Uterus (tissue), 4 donors: ENCODE measurements around the gene PEX6. TPM values are rescaled to one million over a fixed set of nuclear protein-coding genes. Genes with fewer than 3 reads are reported as not detected.
A peak's percentile ranks its signal among the peaks of the same experiment; 100 is the strongest.
"Not testable (repeated sequence)": the region's sequence is repeated elsewhere in the genome, so short reads cannot be mapped to it uniquely, and the experiment has no call there.

Source experiments
- DNase-seq, 2 donors: peaks; one replicate each; pipeline ENCODE4 v3.0.0-alpha.2; 2019 to 2020
- H3K27ac ChIP-seq, 2 donors: fragments of 200-600 bp; sonication (generic); 1 replicate in 1 of 2; 2 replicates in 1 of 2; pipeline ENCODE4 v1.5.1; 2016 to 2018
- H3K27me3 ChIP-seq, 2 donors: fragments of 200-600 bp; sonication (generic); one replicate each; pipeline ENCODE4 v1.5.1; 2018 to 2019; ENCODE audit warnings: control low read depth in 1 of 2
- H3K36me3 ChIP-seq, 2 donors: fragments of 200-600 bp; sonication (generic); one replicate each; pipeline ENCODE4 v1.5.1; 2019; ENCODE audit warnings: control low read depth in 1 of 2
- H3K4me1 ChIP-seq, 2 donors: fragments of 200-600 bp; sonication (generic); one replicate each; pipeline ENCODE4 v1.5.1; 2018 to 2019; ENCODE audit warnings: control low read depth in 1 of 2
- H3K4me3 ChIP-seq, 2 donors: fragments of 200-600 bp; sonication (generic); 1 replicate in 1 of 2; 2 replicates in 1 of 2; pipeline ENCODE4 v1.5.1; 2018 to 2019; ENCODE audit warnings: mild to moderate bottlenecking in 1 of 2
- H3K9me3 ChIP-seq, 2 donors: fragments of 200-600 bp; sonication (generic); one replicate each; pipeline ENCODE4 v1.5.1; 2019; ENCODE audit warnings: control low read depth in 1 of 2
- CTCF ChIP-seq, 4 experiments: fragments of 200-600 bp in 2 of 4; fragments of 450-650 bp in 2 of 4; sonication (generic) in 2 of 4; IDR thresholded peaks; one replicate each; pipeline ENCODE4 v1.5.1; 2016 to 2019; ENCODE audit warnings: antibody characterized with exemption in 4 of 4, mild to moderate bottlenecking in 2 of 4, moderate library complexity in 1 of 4
- POLR2A ChIP-seq, 2 donors: fragments of 450-650 bp; IDR thresholded peaks; one replicate each; pipeline ENCODE4 v1.6.1; 2016; ENCODE audit warnings: antibody characterized with exemption in 2 of 2, mild to moderate bottlenecking in 1 of 2, moderate library complexity in 1 of 2
- intact Hi-C: fragments of 100-400 bp; cut with DNase I; formaldehyde crosslinking; loops from one replicate; pipeline ENCODE4 v1.15.1; 2023; ENCODE audit warnings: low total_unique reads
- total RNA-seq, 4 donors: library from RNA; depleted of rRNA in 3 of 4; stranded (reverse); fragments of >200 nt in 3 of 4; gene quantifications; one replicate each; pipeline versions ENCODE4 v1.1.0 to v1.2.4, GENCODE V29; 2014 to 2023
- donor health status: DM: yes; HTN: yes; CAD: no.

The PEX6 gene
- total RNA-seq, 4 donors from 2014 or later: 19.2 to 38.2 (median 23.1) TPM

- H3K9me3 ChIP-seq: no peaks in the 10 kb centered on the region
- TF ChIP-seq POLR2A (IDR thresholded peaks at IDR 0.05) (no peak), CTCF (IDR thresholded peaks at IDR 0.05) (no peak)
- peaks cover 0 to 6% of the 10 kb centered on the region in 2 donors for H3K4me1 ChIP-seq
- intact Hi-C loops: no loop called here
- peak overlapping the region; percentile 41 to 47 for H3K4me3 ChIP-seq
- no peak overlapping the region for H3K27ac ChIP-seq
- no peaks in the 10 kb centered on the region for H3K27me3 ChIP-seq
- DNase-seq: no peak
- no peaks in the 10 kb centered on the region for H3K36me3 ChIP-seq
Measured at GRCh38 chr6:42961020-42961470, 17.9 kb downstream of the PEX6 start.

GRCh38 chr6:42960243-42961019 is 18.6 kb downstream of the PEX6 start, which contains the start of gene GNMT:
TSS of gene GNMT (plus strand) at chr6:42960754. CDS start at chr6:42960768, 14 bp downstream.
- no peaks in the 10 kb centered on the region for H3K27me3 ChIP-seq
- no peaks in the 10 kb centered on the region for H3K36me3 ChIP-seq
- peak within 1 kb of the TSS; percentile 41 to 47 for H3K4me3 ChIP-seq
- no peaks in the 10 kb centered on the region for H3K9me3 ChIP-seq
- H3K27ac ChIP-seq: no peak within 1 kb of the TSS
- intact Hi-C loops: no loop called here
- peaks cover 0 to 6% of the 10 kb centered on the region in 2 donors for H3K4me1 ChIP-seq
- peak in 1 of 2 donors; percentile 31 for TF ChIP-seq POLR2A (IDR thresholded peaks at IDR 0.05)
- TF ChIP-seq CTCF (IDR thresholded peaks at IDR 0.05): no peak
- peak; percentile 38 to 39 for DNase-seq

GRCh38 chr6:42959917-42960242 is 19.1 kb downstream of the PEX6 start:
- intact Hi-C loops: no loop called here
- H3K4me3 ChIP-seq: peak overlapping the region; percentile 41 to 47
- H3K27ac ChIP-seq: no peak overlapping the region
- no peaks in the 10 kb centered on the region for H3K27me3 ChIP-seq
- no peaks in the 10 kb centered on the region for H3K9me3 ChIP-seq
- TF ChIP-seq POLR2A (IDR thresholded peaks at IDR 0.05) (no peak), CTCF (IDR thresholded peaks at IDR 0.05) (no peak)
- peaks cover 0 to 6% of the 10 kb centered on the region in 2 donors for H3K4me1 ChIP-seq
- H3K36me3 ChIP-seq: no peaks in the 10 kb centered on the region
- DNase-seq: no peak

- no peaks in the 10 kb centered on the region for H3K9me3 ChIP-seq
Measured at GRCh38 chr6:42958125-42958524, 20.9 kb downstream of the PEX6 start.

GRCh38 chr6:42954405-42954804 is 24.6 kb downstream of the PEX6 start:
- H3K4me3 ChIP-seq, DNase-seq, H3K27ac ChIP-seq, H3K36me3 ChIP-seq, H3K9me3 ChIP-seq, H3K27me3 ChIP-seq, intact Hi-C loops, H3K4me1 ChIP-seq: not testable (repeated sequence)

More at GRCh38 chr6:42958125-42958524, 20.9 kb downstream of the PEX6 start:
- Histone ChIP-seq H3K4me3 (no peak overlapping the region), H3K36me3 (no peaks in the 10 kb centered on the region), H3K4me1 (peaks cover 0 to 6% of the 10 kb centered on the region in 2 donors), H3K27me3 (no peaks in the 10 kb centered on the region), H3K27ac (no peak overlapping the region)
- DNase-seq: no peak
- intact Hi-C loops: no loop called here
- TF ChIP-seq CTCF (IDR thresholded peaks at IDR 0.05) (no peak), POLR2A (IDR thresholded peaks at IDR 0.05) (no peak)
